Smooth muscle cell (in vitro differentiated cells): Measurements from ENCODE around the gene SFXN2. TPM values are rescaled to one million over a fixed set of nuclear protein-coding genes. Genes with fewer than 3 reads are reported as not detected.

Source experiments
- DNase-seq: peaks from one replicate; lab custom pipeline; 2025; ENCODE audit not compliant: unreplicated experiment; lab: John Stamatoyannopoulos, UW
- H2AFZ ChIP-seq: fragments of 200-600 bp; sonication (generic); 2 replicates; pipeline ENCODE4 v1.6.0; 2016; ENCODE audit warnings: antibody characterized with exemption, low read depth, mild to moderate bottlenecking
- H3F3A ChIP-seq: fragments of 200-600 bp; sonication (generic); 2 replicates; pipeline ENCODE4 v1.6.0; 2017; ENCODE audit warnings: antibody characterized with exemption, low read depth
- H3K27ac ChIP-seq: fragments of 200-600 bp; sonication (generic); 2 replicates; pipeline ENCODE4 v1.5.1; 2016; ENCODE audit warnings: low read depth, mild to moderate bottlenecking
- H3K27me3 ChIP-seq: fragments of 200-600 bp; sonication (generic); 2 replicates; pipeline ENCODE4 v1.6.1; 2016; ENCODE audit warnings: low read depth, mild to moderate bottlenecking
- H3K36me3 ChIP-seq: fragments of 200-600 bp; sonication (generic); 2 replicates; pipeline ENCODE4 v1.5.1; 2016; ENCODE audit warnings: low read depth
- H3K4me1 ChIP-seq: fragments of 200-600 bp; sonication (generic); 2 replicates; pipeline ENCODE4 v1.5.1; 2016; ENCODE audit warnings: low read depth
- H3K4me2 ChIP-seq: fragments of 200-600 bp; sonication (generic); 2 replicates; pipeline ENCODE4 v1.6.0; 2016; ENCODE audit warnings: mild to moderate bottlenecking
- H3K4me3 ChIP-seq: fragments of 200-600 bp; sonication (generic); 2 replicates; pipeline ENCODE4 v1.5.1; 2016; ENCODE audit warnings: mild to moderate bottlenecking
- H3K79me2 ChIP-seq: fragments of 200-600 bp; sonication (generic); 2 replicates; pipeline ENCODE4 v1.6.0; 2016; ENCODE audit warnings: low read depth, mild to moderate bottlenecking
- H3K9ac ChIP-seq: fragments of 200-600 bp; sonication (generic); 2 replicates; pipeline ENCODE4 v1.6.0; 2016; ENCODE audit warnings: low read depth
- H3K9me3 ChIP-seq: fragments of 200-600 bp; sonication (generic); replicated peaks from 2 replicates; pipeline ENCODE4 v1.5.1; 2016; ENCODE audit warnings: low read depth
- H4K20me1 ChIP-seq: fragments of 200-600 bp; sonication (generic); 2 replicates; pipeline ENCODE4 v1.6.0; 2016; ENCODE audit warnings: low read depth
- CTCF ChIP-seq: fragments of 200-600 bp; sonication (generic); IDR thresholded peaks from 2 replicates; pipeline ENCODE4 v1.5.1; 2017; ENCODE audit warnings: borderline replicate concordance, mild to moderate bottlenecking, antibody characterized with exemption; ENCODE audit not compliant: insufficient read depth, poor library complexity, severe bottlenecking
- WGBS: methylation state at CpG from one replicate; pipeline ENCODE4 v1.1.7; 2016; ENCODE audit warnings: low lambda C conversion rate; 5-methylcytosine and 5-hydroxymethylcytosine counted together
- polyA plus RNA-seq: library from polyadenylated mRNA; unstranded; fragments of >200 nt; fragmentation: Nextera tagmentation; extraction: Ambion mirVana; gene quantifications from 2 replicates; pipeline ENCODE4 v1.2.1, GENCODE V29; 2016
- total RNA-seq: library from RNA; depleted of rRNA; stranded (reverse); fragments of >200 nt; gene quantifications from 2 replicates; pipeline ENCODE4 v1.2.3, GENCODE V29; 2014

Gene SFXN2
- total and polyA plus RNA-seq, 2 experiments from 2014 or later, result 2.0 to 2.9 TPM

- Histone ChIP-seq H3K79me2 (peaks cover 35% of the 10 kb centered on the region), H3F3A (peaks cover 6% of the 10 kb centered on the region), H3K4me1 (peaks cover 16% of the 10 kb centered on the region), H3K27me3 (no peaks in the 10 kb centered on the region), H3K4me3 (no peak overlapping the region), H2AFZ (peak overlapping the region; percentile 80), H3K4me2 (peak overlapping the region; percentile 48), H4K20me1 (no peaks in the 10 kb centered on the region), H3K9me3 (no peaks in the 10 kb centered on the region), H3K9ac (no peak overlapping the region), H3K27ac (peak overlapping the region; percentile 30), H3K36me3 (no peaks in the 10 kb centered on the region)
- WGBS, result 41% methylated on average over 3 of the region's 3 CpGs
- TF ChIP-seq CTCF, result no peak
- no peak for DNase-seq
Measured at GRCh38 chr10:102718220-102718619, 3.8 kb downstream of the SFXN2 start.

GRCh38 chr10:102720337-102720736 lies 5.9 kb downstream of the SFXN2 start:
- no peak for TF ChIP-seq CTCF
- H3K27ac ChIP-seq, result no peak overlapping the region
- peaks cover 15% of the 10 kb centered on the region for H3K4me1 ChIP-seq
- H3K79me2 ChIP-seq, result peaks cover 36% of the 10 kb centered on the region
- no peaks in the 10 kb centered on the region for H4K20me1 ChIP-seq
- H3F3A ChIP-seq, result peaks cover 3% of the 10 kb centered on the region
- H3K4me3 ChIP-seq, result no peak overlapping the region
- H3K4me2 ChIP-seq, result no peak overlapping the region
- DNase-seq, result no peak
- H2AFZ ChIP-seq, result no peak overlapping the region
- H3K9me3 ChIP-seq, result no peaks in the 10 kb centered on the region
- H3K27me3 ChIP-seq, result no peaks in the 10 kb centered on the region
- 94% methylated on average over 3 of the region's 3 CpGs for WGBS
- H3K9ac ChIP-seq, result no peak overlapping the region
- H3K36me3 ChIP-seq, result no peaks in the 10 kb centered on the region

- Histone ChIP-seq H3K4me2 (no peak overlapping the region), H3K79me2 (peaks cover 36% of the 10 kb centered on the region), H3K9me3 (no peaks in the 10 kb centered on the region), H3K27me3 (no peaks in the 10 kb centered on the region), H4K20me1 (no peaks in the 10 kb centered on the region), H3K4me3 (no peak overlapping the region), H3F3A (peaks cover 3% of the 10 kb centered on the region), H2AFZ (no peak overlapping the region), H3K27ac (no peak overlapping the region), H3K4me1 (peaks cover 15% of the 10 kb centered on the region), H3K9ac (no peak overlapping the region), H3K36me3 (no peaks in the 10 kb centered on the region)
- no peak for TF ChIP-seq CTCF
- over 99% methylated on average over 6 of the region's 6 CpGs for WGBS
- no peak for DNase-seq
Measured at GRCh38 chr10:102720775-102721301, 6.4 kb downstream of the SFXN2 start.

GRCh38 chr10:102721954-102722353 lies 7.5 kb downstream of the SFXN2 start:
- DNase-seq, result no peak
- H3K27me3 ChIP-seq, result no peaks in the 10 kb centered on the region
- WGBS, result 83% methylated on average over 4 of the region's 4 CpGs
- peaks cover 15% of the 10 kb centered on the region for H3K4me1 ChIP-seq
- H3K27ac ChIP-seq, result no peak overlapping the region
- no peak overlapping the region for H3K4me2 ChIP-seq
- TF ChIP-seq CTCF, result no peak
- no peak overlapping the region for H3K4me3 ChIP-seq
- no peaks in the 10 kb centered on the region for H3K9me3 ChIP-seq
- H4K20me1 ChIP-seq, result no peaks in the 10 kb centered on the region
- H2AFZ ChIP-seq, result no peak overlapping the region
- H3K79me2 ChIP-seq, result peaks cover 33% of the 10 kb centered on the region
- H3K36me3 ChIP-seq, result no peaks in the 10 kb centered on the region
- H3F3A ChIP-seq, result peaks cover 3% of the 10 kb centered on the region
- H3K9ac ChIP-seq, result no peak overlapping the region
